ENCODE measurements around the gene KY.

KY gene

DNA sequence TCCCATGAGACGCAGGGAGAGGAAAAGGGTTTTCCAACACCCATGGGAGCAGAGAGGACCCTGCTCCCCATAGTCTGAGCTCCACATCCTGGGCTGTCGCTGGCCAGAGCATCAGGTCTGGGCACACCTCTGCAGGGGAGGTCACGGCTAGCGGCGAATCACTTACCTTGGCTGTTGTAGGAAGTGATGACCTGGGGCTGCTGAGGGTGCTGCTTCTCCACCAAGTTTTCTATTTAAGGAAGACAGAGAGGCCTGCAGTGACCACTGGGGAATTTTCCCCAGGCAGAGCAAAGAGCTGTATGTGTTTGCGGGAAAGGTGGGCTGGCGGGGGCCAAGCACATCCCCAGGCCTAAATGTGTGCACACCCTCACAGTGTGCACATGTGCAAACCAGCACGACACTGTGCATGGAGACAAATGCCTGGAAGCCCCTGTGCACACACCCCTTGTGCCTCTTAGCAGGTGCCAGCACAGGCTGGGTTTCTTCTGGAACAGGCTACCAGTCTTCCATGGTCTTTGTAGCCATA is 7.6 kb downstream of the KY start:
- Histone ChIP-seq H3K36me3 (ENCODE audit: control insufficient read depth in 2 of 2, insufficient read depth in 2 of 2, low read length in 2 of 2) (peaks cover 6 to 7% of the 10 kb centered on the region in 2 donors), H3K9ac (ENCODE audit: low read length in 2 of 2) (no peak overlapping the region), H3K9me3 (ENCODE audit: control insufficient read depth in 2 of 2, low read length in 2 of 2) (no peaks in the 10 kb centered on the region), H3K27ac (ENCODE audit: low read length) (no peak overlapping the region), H3K27me3 (ENCODE audit: control insufficient read depth in 1 of 2, insufficient read depth in 2 of 2, low read length in 2 of 2) (no peaks in the 10 kb centered on the region), H3K4me1 (ENCODE audit: control insufficient read depth, insufficient read depth, low read length) (peaks cover 7% of the 10 kb centered on the region), H3K4me3 (ENCODE audit: low read length in 2 of 2) (no peak overlapping the region)

- peaks cover 7% of the 10 kb centered on the region for H3K4me1 ChIP-seq (ENCODE audit: control insufficient read depth, insufficient read depth, low read length)
- no peak overlapping the region for H3K9ac ChIP-seq (ENCODE audit: low read length in 2 of 2)
- H3K27me3 ChIP-seq (ENCODE audit: control insufficient read depth in 1 of 2, insufficient read depth in 2 of 2, low read length in 2 of 2) = no peaks in the 10 kb centered on the region
- no peak overlapping the region for H3K27ac ChIP-seq (ENCODE audit: low read length)
- peaks cover 6 to 7% of the 10 kb centered on the region in 2 donors for H3K36me3 ChIP-seq (ENCODE audit: control insufficient read depth in 2 of 2, insufficient read depth in 2 of 2, low read length in 2 of 2)
- no peaks in the 10 kb centered on the region for H3K9me3 ChIP-seq (ENCODE audit: control insufficient read depth in 2 of 2, low read length in 2 of 2)
- no peak overlapping the region for H3K4me3 ChIP-seq (ENCODE audit: low read length in 2 of 2)
Observed at GRCh38 chr3:134642445-134643149, 8.2 kb downstream of the KY start.

DNA sequence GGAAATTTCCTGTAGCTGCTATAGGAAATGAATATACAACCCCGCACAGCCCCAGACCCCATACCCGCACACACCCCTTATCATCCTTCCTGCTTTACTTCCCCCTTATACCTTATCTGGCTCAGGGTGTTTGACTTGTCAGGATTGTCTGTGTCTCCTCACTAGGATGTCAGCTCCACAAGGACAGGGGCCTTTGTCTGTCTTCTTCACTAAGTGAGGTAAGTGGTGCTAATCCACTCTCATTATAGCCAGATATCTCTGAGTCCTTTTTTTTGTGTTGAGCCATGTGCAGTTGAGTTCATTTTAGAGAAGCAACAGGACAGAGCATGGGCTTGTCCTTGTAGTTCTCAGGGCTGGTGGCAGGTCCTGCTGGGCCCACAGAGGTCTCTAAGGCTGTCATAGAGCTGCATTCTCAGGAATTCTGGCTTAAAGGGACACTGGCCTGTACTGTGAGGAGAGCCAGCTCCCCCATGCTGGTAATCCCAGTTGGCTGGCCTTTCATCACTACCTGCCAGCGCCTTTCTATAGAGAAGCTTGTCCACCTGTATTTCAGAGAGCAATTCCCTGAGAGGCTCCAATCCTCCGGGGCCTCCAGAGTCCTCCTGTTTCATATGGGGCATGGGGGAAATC is 9.0 kb downstream of the KY start:
- no peak overlapping the region for H3K4me3 ChIP-seq (ENCODE audit: low read length in 2 of 2)
- peaks cover 5 to 6% of the 10 kb centered on the region in 2 donors for H3K36me3 ChIP-seq (ENCODE audit: control insufficient read depth in 2 of 2, insufficient read depth in 2 of 2, low read length in 2 of 2)
- no peaks in the 10 kb centered on the region for H3K9me3 ChIP-seq (ENCODE audit: control insufficient read depth in 2 of 2, low read length in 2 of 2)
- no peaks in the 10 kb centered on the region for H3K27me3 ChIP-seq (ENCODE audit: control insufficient read depth in 1 of 2, insufficient read depth in 2 of 2, low read length in 2 of 2)
- no peak overlapping the region for H3K27ac ChIP-seq (ENCODE audit: low read length)
- no peak overlapping the region for H3K9ac ChIP-seq (ENCODE audit: low read length in 2 of 2)
- H3K4me1 ChIP-seq (ENCODE audit: control insufficient read depth, insufficient read depth, low read length) = peaks cover 7% of the 10 kb centered on the region

GRCh38 chr3:134640872-134641470 is 9.9 kb downstream of the KY start:
- Histone ChIP-seq H3K4me3 (ENCODE audit: low read length in 2 of 2) (no peak overlapping the region), H3K27me3 (ENCODE audit: control insufficient read depth in 1 of 2, insufficient read depth in 2 of 2, low read length in 2 of 2) (no peaks in the 10 kb centered on the region), H3K36me3 (ENCODE audit: control insufficient read depth in 2 of 2, insufficient read depth in 2 of 2, low read length in 2 of 2) (peaks cover 1 to 5% of the 10 kb centered on the region in 2 donors), H3K27ac (ENCODE audit: low read length) (no peak overlapping the region), H3K9ac (ENCODE audit: low read length in 2 of 2) (no peak overlapping the region), H3K9me3 (ENCODE audit: control insufficient read depth in 2 of 2, low read length in 2 of 2) (no peaks in the 10 kb centered on the region), H3K4me1 (ENCODE audit: control insufficient read depth, insufficient read depth, low read length) (peaks cover 7% of the 10 kb centered on the region)

DNA sequence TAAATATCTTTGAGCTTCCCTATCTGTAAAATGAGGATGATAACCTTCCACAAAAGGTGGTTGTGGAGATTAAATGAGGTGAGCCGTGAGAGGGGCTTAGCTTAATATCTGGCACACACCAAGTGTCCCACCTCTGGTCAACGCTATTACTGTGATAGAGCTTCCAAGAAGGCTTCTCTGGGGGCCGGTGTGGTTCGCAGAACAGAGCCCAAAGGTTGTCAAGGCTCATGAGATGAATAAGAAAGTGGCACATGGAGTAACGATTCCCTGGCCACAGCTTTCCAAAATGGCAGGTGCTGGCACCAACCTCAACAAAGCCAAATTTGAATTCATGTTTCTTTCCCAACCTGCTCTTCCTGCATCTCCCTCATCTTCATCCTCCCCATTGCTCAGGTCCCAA is 10.4 kb downstream of the KY start:
- Histone ChIP-seq H3K27me3 (ENCODE audit: control insufficient read depth in 1 of 2, insufficient read depth in 2 of 2, low read length in 2 of 2) (no peaks in the 10 kb centered on the region), H3K4me3 (ENCODE audit: low read length in 2 of 2) (no peak overlapping the region)

DNA sequence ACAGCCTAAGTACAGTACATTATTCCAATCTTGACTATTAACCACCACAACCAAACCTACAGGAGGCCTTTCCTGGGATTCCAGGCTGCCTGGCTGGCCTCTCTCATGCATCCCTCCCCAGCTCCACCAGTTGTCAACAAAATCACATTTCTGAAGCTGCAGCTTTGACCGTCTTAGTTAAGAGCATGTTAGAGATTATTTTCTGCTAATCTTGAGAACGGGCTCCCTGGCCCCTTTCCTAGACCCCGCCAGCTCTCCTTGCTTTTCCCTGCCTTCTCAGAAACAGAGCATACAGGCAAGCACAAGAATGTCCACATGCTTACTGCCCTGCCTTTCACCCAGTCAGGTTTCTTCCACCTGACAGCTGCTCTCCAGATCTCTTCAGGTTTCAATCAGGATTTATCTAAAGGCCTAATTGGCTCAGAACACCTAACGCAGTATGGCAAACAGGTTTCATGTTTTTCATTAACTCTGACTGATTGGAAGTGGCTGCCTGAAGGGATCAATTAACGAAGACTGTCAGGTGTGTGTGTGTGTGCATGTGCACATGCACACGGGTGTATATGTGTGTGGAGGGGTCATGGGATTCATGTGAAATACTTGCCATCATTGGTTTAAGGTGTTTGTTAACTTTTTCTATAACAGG is 12.3 kb downstream of the KY start:
- H3K36me3 ChIP-seq (ENCODE audit: control insufficient read depth in 2 of 2, insufficient read depth in 2 of 2, low read length in 2 of 2) = peaks cover 0 to 5% of the 10 kb centered on the region in 2 donors
- no peaks in the 10 kb centered on the region for H3K27me3 ChIP-seq (ENCODE audit: control insufficient read depth in 1 of 2, insufficient read depth in 2 of 2, low read length in 2 of 2)
- no peaks in the 10 kb centered on the region for H3K4me1 ChIP-seq (ENCODE audit: control insufficient read depth, insufficient read depth, low read length)
- H3K4me3 ChIP-seq (ENCODE audit: low read length in 2 of 2) = no peak overlapping the region
- no peak overlapping the region for H3K9ac ChIP-seq (ENCODE audit: low read length in 2 of 2)
- H3K27ac ChIP-seq (ENCODE audit: low read length) = no peak overlapping the region
- H3K9me3 ChIP-seq (ENCODE audit: control insufficient read depth in 2 of 2, low read length in 2 of 2) = no peaks in the 10 kb centered on the region

More for the DNA sequence above, 10.4 kb downstream of the KY start:
- H3K27ac ChIP-seq (ENCODE audit: low read length) = no peak overlapping the region
- H3K4me1 ChIP-seq (ENCODE audit: control insufficient read depth, insufficient read depth, low read length) = peaks cover 7% of the 10 kb centered on the region
- no peak overlapping the region for H3K9ac ChIP-seq (ENCODE audit: low read length in 2 of 2)
- H3K9me3 ChIP-seq (ENCODE audit: control insufficient read depth in 2 of 2, low read length in 2 of 2) = no peaks in the 10 kb centered on the region
- peaks cover 0 to 5% of the 10 kb centered on the region in 2 donors for H3K36me3 ChIP-seq (ENCODE audit: control insufficient read depth in 2 of 2, insufficient read depth in 2 of 2, low read length in 2 of 2)

DNA sequence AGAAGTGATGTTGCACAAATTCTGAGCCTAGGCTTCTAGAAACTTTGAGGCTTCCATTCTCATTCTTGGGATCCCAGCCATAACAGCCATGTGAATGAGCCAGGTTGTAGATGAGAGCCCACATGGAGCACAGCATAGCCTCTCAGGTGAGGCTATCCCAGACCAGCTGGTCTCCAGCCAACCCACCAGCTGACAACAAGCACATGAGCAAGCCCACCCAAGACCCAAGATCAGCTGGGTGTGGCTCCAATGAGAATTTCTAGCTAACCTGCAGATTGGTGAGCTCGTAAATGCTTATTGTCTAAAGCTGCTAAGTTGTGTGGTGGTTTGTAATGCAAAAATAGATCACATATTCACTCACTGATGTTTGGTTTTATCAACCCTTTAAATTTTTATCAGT is 14.4 kb downstream of the KY start:
- no peaks in the 10 kb centered on the region for H3K27me3 ChIP-seq (ENCODE audit: control insufficient read depth in 1 of 2, insufficient read depth in 2 of 2, low read length in 2 of 2)
- no peaks in the 10 kb centered on the region for H3K9me3 ChIP-seq (ENCODE audit: control insufficient read depth in 2 of 2, low read length in 2 of 2)
- H3K4me3 ChIP-seq (ENCODE audit: low read length in 2 of 2) = no peak overlapping the region
- no peak overlapping the region for H3K9ac ChIP-seq (ENCODE audit: low read length in 2 of 2)
- H3K36me3 ChIP-seq (ENCODE audit: control insufficient read depth in 2 of 2, insufficient read depth in 2 of 2, low read length in 2 of 2) = no peaks in the 10 kb centered on the region
- no peaks in the 10 kb centered on the region for H3K4me1 ChIP-seq (ENCODE audit: control insufficient read depth, insufficient read depth, low read length)
- no peak overlapping the region for H3K27ac ChIP-seq (ENCODE audit: low read length)

- H3K27ac ChIP-seq (ENCODE audit: low read length) = no peak overlapping the region
- no peaks in the 10 kb centered on the region for H3K27me3 ChIP-seq (ENCODE audit: control insufficient read depth in 1 of 2, insufficient read depth in 2 of 2, low read length in 2 of 2)
- H3K36me3 ChIP-seq (ENCODE audit: control insufficient read depth in 2 of 2, insufficient read depth in 2 of 2, low read length in 2 of 2) = peaks cover 15 to 26% of the 10 kb centered on the region in 2 donors
- H3K4me1 ChIP-seq (ENCODE audit: control insufficient read depth, insufficient read depth, low read length) = no peaks in the 10 kb centered on the region
- no peaks in the 10 kb centered on the region for H3K9me3 ChIP-seq (ENCODE audit: control insufficient read depth in 2 of 2, low read length in 2 of 2)
- H3K4me3 ChIP-seq (ENCODE audit: low read length in 2 of 2) = no peak overlapping the region
- no peak overlapping the region for H3K9ac ChIP-seq (ENCODE audit: low read length in 2 of 2)
Observed at GRCh38 chr3:134630506-134630905, 20.3 kb downstream of the KY start.

GRCh38 chr3:134628884-134629283 is 21.9 kb downstream of the KY start:
- no peaks in the 10 kb centered on the region for H3K27me3 ChIP-seq (ENCODE audit: control insufficient read depth in 1 of 2, insufficient read depth in 2 of 2, low read length in 2 of 2)
- H3K36me3 ChIP-seq (ENCODE audit: control insufficient read depth in 2 of 2, insufficient read depth in 2 of 2, low read length in 2 of 2) = peaks cover 15 to 38% of the 10 kb centered on the region in 2 donors
- no peaks in the 10 kb centered on the region for H3K4me1 ChIP-seq (ENCODE audit: control insufficient read depth, insufficient read depth, low read length)
- H3K9me3 ChIP-seq (ENCODE audit: control insufficient read depth in 2 of 2, low read length in 2 of 2) = no peaks in the 10 kb centered on the region
- no peak overlapping the region for H3K4me3 ChIP-seq (ENCODE audit: low read length in 2 of 2)
- no peak overlapping the region for H3K9ac ChIP-seq (ENCODE audit: low read length in 2 of 2)
- no peak overlapping the region for H3K27ac ChIP-seq (ENCODE audit: low read length)

DNA sequence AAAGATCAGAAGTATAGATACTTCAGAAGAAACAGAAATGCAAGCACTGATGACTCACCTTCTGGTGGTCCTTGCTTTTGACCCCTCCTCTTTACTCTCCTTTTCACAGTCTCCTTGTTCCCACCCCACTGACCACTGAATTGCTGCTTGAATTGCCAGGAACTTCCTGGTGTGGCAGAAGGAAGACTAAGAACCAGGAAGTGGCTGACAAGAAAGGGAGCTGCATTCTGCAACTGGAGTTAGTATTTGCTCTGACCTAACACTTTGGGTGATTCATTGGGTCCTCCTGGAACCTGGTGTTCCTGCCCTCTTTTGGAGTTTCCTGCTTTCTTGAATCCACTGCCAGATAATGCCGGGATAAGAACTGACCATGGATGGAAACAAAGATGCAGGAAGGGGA is 23.0 kb downstream of the KY start:
- Histone ChIP-seq H3K36me3 (ENCODE audit: control insufficient read depth in 2 of 2, insufficient read depth in 2 of 2, low read length in 2 of 2) (peaks cover 15 to 38% of the 10 kb centered on the region in 2 donors), H3K27me3 (ENCODE audit: control insufficient read depth in 1 of 2, insufficient read depth in 2 of 2, low read length in 2 of 2) (no peaks in the 10 kb centered on the region), H3K4me3 (ENCODE audit: low read length in 2 of 2) (no peak overlapping the region), H3K9ac (ENCODE audit: low read length in 2 of 2) (no peak overlapping the region), H3K9me3 (ENCODE audit: control insufficient read depth in 2 of 2, low read length in 2 of 2) (no peaks in the 10 kb centered on the region), H3K4me1 (ENCODE audit: control insufficient read depth, insufficient read depth, low read length) (no peaks in the 10 kb centered on the region), H3K27ac (ENCODE audit: low read length) (no peak overlapping the region)

Measured in stomach smooth muscle (tissue), 2 donors.